Measurements from ENCODE around the gene OR2B2.

OR2B2 gene

DNA sequence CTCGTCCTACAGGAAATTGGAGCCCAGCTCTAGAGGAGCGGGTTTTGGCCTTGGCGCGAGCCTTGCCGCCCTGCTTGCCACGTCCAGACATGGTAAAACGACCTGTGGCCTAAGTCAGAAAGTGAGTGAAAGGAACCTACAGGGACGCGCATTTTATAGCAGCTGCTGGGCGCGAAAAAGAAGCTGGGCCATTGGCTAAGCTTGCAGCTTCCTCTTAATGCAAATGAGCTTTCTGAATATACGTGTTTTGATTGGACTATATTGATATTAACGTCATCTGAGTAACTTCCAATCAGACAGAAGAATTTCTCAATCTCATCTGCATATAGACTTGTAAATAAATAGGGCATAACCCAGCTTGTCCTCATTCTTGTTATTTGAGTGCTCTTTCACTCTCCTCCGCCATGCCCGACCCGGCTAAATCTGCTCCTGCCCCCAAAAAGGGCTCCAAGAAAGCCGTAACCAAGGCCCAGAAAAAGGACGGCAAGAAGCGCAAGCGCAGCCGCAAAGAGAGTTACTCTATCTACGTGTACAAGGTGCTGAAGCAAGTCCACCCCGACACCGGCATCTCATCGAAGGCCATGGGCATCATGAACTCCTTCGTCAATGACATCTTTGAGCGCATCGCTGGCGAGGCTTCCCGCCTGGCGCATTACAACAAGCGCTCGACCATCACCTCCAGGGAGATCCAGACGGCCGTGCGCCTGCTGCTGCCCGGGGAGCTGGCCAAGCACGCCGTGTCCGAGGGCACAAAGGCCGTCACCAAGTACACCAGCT is 18.9 kb downstream of the OR2B2 start:
- TF ChIP-seq, protein P1, sequence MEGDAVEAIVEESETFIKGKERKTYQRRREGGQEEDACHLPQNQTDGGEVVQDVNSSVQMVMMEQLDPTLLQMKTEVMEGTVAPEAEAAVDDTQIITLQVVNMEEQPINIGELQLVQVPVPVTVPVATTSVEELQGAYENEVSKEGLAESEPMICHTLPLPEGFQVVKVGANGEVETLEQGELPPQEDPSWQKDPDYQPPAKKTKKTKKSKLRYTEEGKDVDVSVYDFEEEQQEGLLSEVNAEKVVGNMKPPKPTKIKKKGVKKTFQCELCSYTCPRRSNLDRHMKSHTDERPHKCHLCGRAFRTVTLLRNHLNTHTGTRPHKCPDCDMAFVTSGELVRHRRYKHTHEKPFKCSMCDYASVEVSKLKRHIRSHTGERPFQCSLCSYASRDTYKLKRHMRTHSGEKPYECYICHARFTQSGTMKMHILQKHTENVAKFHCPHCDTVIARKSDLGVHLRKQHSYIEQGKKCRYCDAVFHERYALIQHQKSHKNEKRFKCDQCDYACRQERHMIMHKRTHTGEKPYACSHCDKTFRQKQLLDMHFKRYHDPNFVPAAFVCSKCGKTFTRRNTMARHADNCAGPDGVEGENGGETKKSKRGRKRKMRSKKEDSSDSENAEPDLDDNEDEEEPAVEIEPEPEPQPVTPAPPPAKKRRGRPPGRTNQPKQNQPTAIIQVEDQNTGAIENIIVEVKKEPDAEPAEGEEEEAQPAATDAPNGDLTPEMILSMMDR (IDR thresholded peaks at IDR 0.05; ENCODE audit: low read depth, low read length, poor library complexity, severe bottlenecking) = no peak
- no peak for TF ChIP-seq EZH2phosphoT487 (IDR thresholded peaks at IDR 0.05; ENCODE audit: borderline replicate concordance, low read length)
- Histone ChIP-seq H3F3A (ENCODE audit: control insufficient read depth, insufficient read depth) (peaks cover 57% of the 10 kb centered on the region), H3K36me3 (ENCODE audit: control insufficient read depth, low read length) (peaks cover 26% of the 10 kb centered on the region), H4K20me1 (ENCODE audit: control insufficient read depth, insufficient read depth, low read depth, low read length) (no peaks in the 10 kb centered on the region), H3K27ac (ENCODE audit: low read depth, low read length) (peak overlapping the region; percentile 99), H3K4me2 (ENCODE audit: low read length) (peak overlapping the region; percentile 99), H3K4me1 (ENCODE audit: control insufficient read depth, low read length) (peaks cover 57% of the 10 kb centered on the region), H3K4me3 (ENCODE audit: low read length) (peak overlapping the region; percentile 97), H3K79me2 (ENCODE audit: control insufficient read depth, low read length) (no peaks in the 10 kb centered on the region), H3K9me2 (replicated peaks; ENCODE audit: control insufficient read depth, low read length) (no peaks in the 10 kb centered on the region), H3K9me3 (ENCODE audit: control insufficient read depth, insufficient read depth, low read length) (no peaks in the 10 kb centered on the region), H3K27me3 (ENCODE audit: control insufficient read depth, low read length) (no peaks in the 10 kb centered on the region)

- Histone ChIP-seq H3K27me3 (ENCODE audit: control insufficient read depth, low read length) (no peaks in the 10 kb centered on the region), H3K36me3 (ENCODE audit: control insufficient read depth, low read length) (peaks cover 26% of the 10 kb centered on the region), H4K20me1 (ENCODE audit: control insufficient read depth, insufficient read depth, low read depth, low read length) (no peaks in the 10 kb centered on the region), H3F3A (ENCODE audit: control insufficient read depth, insufficient read depth) (peaks cover 57% of the 10 kb centered on the region), H3K9me3 (ENCODE audit: control insufficient read depth, insufficient read depth, low read length) (no peaks in the 10 kb centered on the region), H3K4me1 (ENCODE audit: control insufficient read depth, low read length) (peaks cover 63% of the 10 kb centered on the region), H3K9me2 (replicated peaks; ENCODE audit: control insufficient read depth, low read length) (no peaks in the 10 kb centered on the region), H3K79me2 (ENCODE audit: control insufficient read depth, low read length) (no peaks in the 10 kb centered on the region), H3K4me3 (ENCODE audit: low read length) (peak overlapping the region; percentile 97), H3K27ac (ENCODE audit: low read depth, low read length) (peak overlapping the region; percentile 99), H3K4me2 (ENCODE audit: low read length) (peak overlapping the region; percentile 99)
- TF ChIP-seq EZH2phosphoT487 (IDR thresholded peaks at IDR 0.05; ENCODE audit: borderline replicate concordance, low read length) = no peak
- TF ChIP-seq, protein P1 (IDR thresholded peaks at IDR 0.05; ENCODE audit: low read depth, low read length, poor library complexity, severe bottlenecking) = no peak
Observed at GRCh38 chr6:27892649-27893058, 19.5 kb downstream of the OR2B2 start.

GRCh38 chr6:27891320-27891875 is 20.8 kb downstream of the OR2B2 start:
- Histone ChIP-seq H3K36me3 (ENCODE audit: control insufficient read depth, low read length) (peaks cover 26% of the 10 kb centered on the region), H3K27me3 (ENCODE audit: control insufficient read depth, low read length) (no peaks in the 10 kb centered on the region), H3K4me1 (ENCODE audit: control insufficient read depth, low read length) (peaks cover 61% of the 10 kb centered on the region), H3K4me2 (ENCODE audit: low read length) (peak overlapping the region; percentile 99), H3K9me3 (ENCODE audit: control insufficient read depth, insufficient read depth, low read length) (no peaks in the 10 kb centered on the region), H4K20me1 (ENCODE audit: control insufficient read depth, insufficient read depth, low read depth, low read length) (no peaks in the 10 kb centered on the region), H3K9me2 (replicated peaks; ENCODE audit: control insufficient read depth, low read length) (no peaks in the 10 kb centered on the region), H3K79me2 (ENCODE audit: control insufficient read depth, low read length) (no peaks in the 10 kb centered on the region), H3K4me3 (ENCODE audit: low read length) (peak overlapping the region; percentile 97), H3F3A (ENCODE audit: control insufficient read depth, insufficient read depth) (peaks cover 53% of the 10 kb centered on the region), H3K27ac (ENCODE audit: low read depth, low read length) (peak overlapping the region; percentile 99)
- TF ChIP-seq EZH2phosphoT487 (IDR thresholded peaks at IDR 0.05; ENCODE audit: borderline replicate concordance, low read length) = no peak
- TF ChIP-seq, protein P1 (IDR thresholded peaks at IDR 0.05; ENCODE audit: low read depth, low read length, poor library complexity, severe bottlenecking) = no peak
